ENCODE measurements around the gene RASAL2.

DNA sequence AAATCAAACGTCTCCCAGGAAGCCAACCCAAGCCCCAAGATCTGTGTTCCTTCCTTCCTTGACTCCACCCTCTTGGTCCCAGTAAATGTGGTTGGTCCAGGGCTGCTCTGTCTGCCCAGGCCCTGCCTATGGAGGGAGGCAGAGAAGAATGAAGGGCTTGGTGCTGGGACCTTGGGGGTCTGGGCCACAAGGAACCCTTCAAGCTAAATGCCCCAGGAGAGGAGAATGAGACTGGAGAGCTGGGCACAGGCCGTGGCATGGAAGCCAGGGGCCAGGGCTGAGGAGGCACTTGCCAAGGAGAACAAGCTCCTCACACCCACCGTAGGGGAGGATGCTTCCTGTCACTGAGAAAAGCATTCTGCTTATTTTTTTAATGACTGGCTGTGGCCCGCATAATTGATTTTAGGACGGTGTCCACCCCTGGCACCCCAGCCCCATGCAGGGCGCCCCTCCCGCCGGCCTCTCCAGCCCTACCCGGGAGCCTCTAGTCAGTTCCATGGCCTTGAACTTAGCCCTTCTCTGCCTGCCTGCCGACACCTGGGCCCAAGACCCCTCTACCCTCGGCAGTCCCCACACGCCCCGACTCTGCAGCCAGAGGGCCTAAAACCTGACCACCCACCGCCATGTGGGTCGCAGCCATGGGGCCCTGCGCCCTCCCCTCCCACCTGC lies 402.0 kb downstream of the RASAL2 start:
- TF ChIP-seq, protein P1, sequence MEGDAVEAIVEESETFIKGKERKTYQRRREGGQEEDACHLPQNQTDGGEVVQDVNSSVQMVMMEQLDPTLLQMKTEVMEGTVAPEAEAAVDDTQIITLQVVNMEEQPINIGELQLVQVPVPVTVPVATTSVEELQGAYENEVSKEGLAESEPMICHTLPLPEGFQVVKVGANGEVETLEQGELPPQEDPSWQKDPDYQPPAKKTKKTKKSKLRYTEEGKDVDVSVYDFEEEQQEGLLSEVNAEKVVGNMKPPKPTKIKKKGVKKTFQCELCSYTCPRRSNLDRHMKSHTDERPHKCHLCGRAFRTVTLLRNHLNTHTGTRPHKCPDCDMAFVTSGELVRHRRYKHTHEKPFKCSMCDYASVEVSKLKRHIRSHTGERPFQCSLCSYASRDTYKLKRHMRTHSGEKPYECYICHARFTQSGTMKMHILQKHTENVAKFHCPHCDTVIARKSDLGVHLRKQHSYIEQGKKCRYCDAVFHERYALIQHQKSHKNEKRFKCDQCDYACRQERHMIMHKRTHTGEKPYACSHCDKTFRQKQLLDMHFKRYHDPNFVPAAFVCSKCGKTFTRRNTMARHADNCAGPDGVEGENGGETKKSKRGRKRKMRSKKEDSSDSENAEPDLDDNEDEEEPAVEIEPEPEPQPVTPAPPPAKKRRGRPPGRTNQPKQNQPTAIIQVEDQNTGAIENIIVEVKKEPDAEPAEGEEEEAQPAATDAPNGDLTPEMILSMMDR (IDR thresholded peaks at IDR 0.05): no peak
- no peak for TF ChIP-seq POLR2AphosphoS5 (IDR thresholded peaks at IDR 0.05)
